GM19467 (cell line): ENCODE measurements around the gene SLC22A1.
"Not testable (repeated sequence)": the region's sequence is repeated elsewhere in the genome, so short reads cannot be mapped to it uniquely, and the experiment has no call there.

Experiments used
- ATAC-seq: cut with Tn5 transposase; IDR thresholded peaks from one replicate; pipeline ENCODE4 v1.9.1; 2021; ENCODE audit warnings: mild to moderate bottlenecking, moderate library complexity; ENCODE audit not compliant: unreplicated experiment

SLC22A1 gene

DNA sequence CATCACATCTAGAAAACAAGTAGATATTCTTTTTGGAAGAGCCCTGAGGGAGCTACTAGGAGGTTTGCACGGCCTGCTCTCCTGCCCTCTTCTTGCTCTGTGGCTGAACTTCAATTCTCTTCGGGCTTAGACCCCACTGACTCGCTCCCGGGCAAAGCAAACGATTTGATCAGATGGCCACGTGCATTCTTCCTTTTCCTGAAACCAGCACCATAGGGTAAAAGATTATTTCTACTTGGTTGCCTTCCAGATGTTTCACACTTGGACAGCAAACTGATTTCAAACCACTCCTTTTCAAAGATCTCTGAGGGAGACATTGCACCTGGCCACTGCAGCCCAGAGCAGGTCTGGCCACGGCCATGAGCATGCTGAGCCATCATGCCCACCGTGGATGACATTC is at the start of gene SLC22A1:
TSS of gene SLC22A1 (plus strand) at position 258 of the 400 bp plus-strand sequence. CDS start at position 379, 121 bp downstream.
- ATAC-seq, result no peak

DNA sequence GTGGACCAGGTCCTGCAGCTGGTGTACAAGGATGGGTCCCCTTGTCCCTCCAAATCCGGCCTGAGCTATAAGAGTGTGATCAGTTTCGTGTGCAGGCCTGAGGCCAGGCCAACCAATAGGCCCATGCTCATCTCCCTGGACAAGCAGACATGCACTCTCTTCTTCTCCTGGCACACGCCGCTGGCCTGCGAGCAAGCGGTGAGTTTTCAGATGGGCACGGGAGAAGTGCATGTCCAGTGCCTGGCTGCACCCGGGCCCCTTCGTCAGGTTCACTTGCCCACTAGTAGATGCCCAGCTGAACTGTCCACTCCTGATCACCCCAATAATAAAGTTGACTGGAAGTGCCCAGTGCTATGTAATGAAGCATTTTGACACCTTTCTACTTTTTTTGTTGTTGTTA is 48.3 kb upstream of the SLC22A1 start:
- no peak for ATAC-seq

DNA sequence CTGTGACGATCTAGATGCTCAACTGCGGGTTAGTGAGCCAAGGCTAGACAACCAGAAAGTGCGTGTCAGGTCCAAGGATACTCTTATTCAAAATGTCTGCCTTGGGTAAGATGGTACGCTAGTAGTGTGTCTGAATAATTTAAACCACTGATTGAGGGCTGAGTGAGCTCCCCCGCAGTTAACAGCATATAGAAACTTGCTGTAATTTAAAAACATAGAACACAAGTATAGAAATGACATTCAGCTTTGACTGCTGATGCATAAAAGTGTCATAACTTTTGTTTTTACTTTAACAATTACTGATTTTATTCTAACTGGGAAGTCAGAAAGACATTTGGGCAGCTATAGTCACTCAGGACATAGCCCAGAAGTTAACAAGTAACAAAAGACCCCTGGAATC is 45.6 kb upstream of the SLC22A1 start:
- no peak for ATAC-seq

DNA sequence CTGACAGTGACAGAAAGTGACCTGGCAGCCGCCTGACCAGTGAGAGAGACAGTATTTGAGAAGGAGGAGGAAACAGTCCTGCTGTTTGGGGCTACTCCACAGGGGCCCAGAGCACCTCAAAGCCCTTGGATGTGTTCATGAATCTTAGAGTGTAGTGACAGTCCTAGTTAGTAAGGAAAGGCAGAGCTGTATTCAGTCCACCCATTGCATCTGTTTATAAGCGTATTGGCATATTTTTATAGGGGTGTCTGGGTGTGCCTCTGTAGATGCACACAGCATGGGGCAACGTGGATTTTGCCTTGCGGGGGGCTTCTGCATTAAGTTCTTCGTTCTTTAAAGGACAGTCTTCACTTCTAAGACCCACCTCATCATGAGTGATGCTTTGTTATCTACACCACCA is 44.6 kb upstream of the SLC22A1 start:
- no peak for ATAC-seq

DNA sequence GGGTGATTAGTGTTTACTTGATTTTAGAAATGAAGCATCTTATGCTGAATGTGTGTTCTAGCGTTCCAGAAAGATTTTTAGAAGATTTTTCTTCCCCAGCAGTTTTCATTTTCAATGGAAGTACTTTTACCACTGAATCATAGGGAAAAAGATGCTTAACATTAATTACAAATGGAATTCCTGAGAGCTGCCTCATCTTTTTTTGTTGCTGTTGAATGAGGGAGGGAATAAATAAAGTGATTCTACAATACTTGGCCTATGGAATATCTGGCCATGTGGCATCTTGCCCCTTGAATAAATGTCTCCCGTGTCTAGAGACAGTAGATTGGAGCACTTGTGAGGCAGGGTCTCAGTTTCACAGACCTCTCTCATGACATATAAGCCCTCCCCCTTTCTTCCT is 44.1 kb upstream of the SLC22A1 start:
- ATAC-seq, result no peak

DNA sequence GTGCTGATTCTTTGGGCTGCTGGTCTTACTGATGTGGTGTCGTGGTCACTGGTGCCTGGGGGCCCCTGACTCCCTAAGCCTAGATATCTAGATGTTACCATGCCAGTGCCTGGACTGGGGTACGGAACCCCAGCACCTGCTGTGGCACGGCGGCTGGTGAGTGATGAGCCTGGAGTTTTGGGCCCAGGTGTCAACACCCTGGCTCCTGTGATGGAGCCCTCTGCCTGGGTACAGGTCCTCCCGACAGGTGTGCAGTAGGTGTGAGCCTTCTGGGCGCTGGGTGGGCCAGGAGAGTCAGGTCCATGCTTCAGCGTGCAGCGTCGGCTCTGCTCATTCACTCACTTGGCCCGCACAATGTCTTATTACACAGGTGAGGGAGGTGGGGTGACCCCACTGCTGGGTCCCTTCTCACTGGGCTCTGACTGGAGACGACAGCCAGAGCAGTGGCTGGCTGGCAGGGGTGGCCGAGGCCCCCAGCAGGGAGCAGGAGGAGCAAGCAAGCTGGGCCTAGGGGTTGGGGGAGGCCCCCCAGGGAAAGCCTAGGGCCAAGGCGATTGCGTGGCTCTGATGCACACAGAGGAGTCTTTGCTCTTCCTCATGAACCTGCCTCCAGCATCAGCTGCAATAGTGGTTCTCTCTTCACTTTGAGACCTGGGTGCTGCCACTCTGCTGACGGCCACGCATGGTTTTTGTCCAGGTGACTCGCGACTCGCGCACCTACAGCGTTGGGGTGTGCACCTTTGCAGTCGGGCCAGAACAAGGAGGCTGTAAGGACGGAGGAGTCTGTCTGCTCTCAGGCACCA is 42.5 kb upstream of the SLC22A1 start:
- no peak for ATAC-seq

DNA sequence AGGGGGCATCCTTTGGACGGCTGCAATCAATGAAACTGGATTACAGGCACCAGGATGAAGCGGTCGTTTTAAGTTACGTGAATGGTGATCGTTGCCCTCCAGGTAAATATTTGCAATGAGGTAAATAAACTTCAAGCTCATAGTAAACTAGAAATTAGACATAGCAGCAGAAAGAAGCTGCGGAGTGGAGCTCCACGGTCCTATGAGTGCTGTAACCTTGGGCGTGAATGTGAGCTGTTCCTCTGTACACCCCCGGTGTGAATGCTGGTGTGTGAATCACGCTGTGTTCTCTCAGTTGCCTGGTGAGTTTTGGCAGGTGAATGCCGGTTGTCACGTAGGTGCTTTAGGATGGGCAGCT is 42.0 kb upstream of the SLC22A1 start:
- no peak for ATAC-seq

DNA sequence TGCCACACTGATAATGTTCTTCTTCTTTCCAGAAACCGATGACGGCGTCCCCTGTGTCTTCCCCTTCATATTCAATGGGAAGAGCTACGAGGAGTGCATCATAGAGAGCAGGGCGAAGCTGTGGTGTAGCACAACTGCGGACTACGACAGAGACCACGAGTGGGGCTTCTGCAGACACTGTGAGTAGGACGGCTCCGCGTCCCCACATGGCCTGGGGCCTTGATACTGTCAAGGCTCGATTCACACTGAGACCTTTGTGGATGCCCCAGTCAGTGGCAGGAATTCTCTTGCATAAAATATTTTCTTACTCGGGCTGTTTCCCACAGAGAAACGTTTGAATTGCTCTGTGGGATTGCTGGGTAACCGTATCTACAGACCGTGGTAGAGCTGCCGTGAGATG is 41.5 kb upstream of the SLC22A1 start:
- no peak for ATAC-seq

DNA sequence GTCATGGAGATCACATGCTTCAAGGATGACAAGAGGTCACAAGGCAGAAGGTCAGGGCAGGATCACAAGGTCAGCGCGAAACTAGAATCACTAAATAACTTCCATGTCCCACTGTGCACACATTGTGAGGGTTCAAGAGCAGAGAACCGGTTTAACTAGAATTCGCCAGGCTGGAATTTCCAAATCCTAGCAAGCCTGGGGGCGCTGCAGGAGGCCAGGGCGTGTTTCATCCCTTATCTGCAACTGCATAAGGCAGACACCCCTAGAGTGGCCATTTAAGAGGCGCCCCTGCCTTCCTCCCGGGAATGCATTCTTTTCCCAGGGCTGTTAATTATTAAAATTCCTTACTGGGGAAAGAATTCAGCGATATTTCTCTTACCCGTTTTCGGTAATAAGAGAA is 40.2 kb upstream of the SLC22A1 start:
- ATAC-seq, result no peak

DNA sequence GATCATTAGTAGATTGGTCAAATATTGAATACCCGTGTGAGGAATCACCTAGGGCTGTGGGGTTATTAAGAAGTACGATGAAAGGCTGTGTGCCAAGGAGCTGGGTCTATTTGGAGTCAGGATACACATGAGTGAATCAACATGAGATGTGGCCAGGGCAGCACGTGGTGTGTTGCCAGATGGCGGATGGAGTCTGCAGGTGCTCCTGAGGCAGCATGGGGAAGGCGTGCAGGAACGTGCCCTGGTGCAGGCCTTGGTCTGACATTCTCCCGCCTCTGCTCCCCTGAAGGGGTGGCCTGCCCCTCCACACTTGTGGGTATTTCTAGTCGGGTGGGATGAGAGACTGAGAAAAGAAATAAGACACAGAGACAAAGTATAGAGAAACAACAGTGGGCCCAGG is 39.0 kb upstream of the SLC22A1 start:
- ATAC-seq, result no peak

DNA sequence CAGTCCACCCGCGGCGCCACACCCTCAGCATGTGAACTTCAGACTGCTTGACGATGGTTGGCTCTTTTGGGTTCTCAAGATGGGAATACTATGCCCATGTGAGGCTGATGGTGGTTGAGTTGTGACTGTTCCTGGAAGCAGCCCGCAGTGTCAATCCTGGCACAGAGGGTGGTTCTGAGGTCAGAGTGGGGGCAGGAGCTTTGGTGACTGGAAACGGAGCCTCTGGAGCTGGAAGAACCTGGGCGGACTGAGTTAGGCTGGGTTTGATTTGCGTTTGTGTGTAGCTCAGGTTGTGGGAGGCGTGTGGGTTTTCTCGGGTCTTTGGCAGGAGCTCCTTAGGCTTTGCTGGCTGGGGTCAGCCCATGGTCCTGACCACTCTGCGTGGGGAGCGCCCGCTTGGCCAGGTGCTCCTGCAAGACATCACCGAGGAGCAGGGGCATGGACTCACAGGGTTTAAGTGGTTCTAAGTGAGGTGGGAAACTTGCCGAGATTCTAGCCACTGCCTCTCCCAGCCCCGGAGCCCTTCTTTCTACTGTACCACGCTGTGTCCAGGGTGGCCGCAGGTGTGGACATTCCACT is 37.3 kb upstream of the SLC22A1 start:
- ATAC-seq, result no peak

DNA sequence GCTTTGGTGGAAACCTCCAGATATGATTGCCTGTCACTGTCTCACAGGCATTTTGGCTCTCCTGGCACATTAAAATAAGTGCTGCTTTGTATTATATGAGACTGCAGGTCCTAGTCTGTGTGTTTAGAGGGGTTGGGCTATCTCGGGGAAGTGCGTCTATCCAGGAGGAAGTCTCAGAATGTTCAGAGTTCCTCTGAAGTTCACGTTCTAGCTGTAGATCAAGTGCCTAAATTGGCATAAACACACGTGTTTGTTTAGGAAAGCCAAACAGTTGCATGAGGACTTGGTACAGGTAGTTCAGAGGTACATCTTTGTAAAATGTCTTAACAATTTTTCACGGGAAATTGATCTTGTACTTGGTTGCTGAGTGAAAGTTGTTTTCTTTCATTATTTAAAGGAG is 36.4 kb upstream of the SLC22A1 start:
- no peak for ATAC-seq

DNA sequence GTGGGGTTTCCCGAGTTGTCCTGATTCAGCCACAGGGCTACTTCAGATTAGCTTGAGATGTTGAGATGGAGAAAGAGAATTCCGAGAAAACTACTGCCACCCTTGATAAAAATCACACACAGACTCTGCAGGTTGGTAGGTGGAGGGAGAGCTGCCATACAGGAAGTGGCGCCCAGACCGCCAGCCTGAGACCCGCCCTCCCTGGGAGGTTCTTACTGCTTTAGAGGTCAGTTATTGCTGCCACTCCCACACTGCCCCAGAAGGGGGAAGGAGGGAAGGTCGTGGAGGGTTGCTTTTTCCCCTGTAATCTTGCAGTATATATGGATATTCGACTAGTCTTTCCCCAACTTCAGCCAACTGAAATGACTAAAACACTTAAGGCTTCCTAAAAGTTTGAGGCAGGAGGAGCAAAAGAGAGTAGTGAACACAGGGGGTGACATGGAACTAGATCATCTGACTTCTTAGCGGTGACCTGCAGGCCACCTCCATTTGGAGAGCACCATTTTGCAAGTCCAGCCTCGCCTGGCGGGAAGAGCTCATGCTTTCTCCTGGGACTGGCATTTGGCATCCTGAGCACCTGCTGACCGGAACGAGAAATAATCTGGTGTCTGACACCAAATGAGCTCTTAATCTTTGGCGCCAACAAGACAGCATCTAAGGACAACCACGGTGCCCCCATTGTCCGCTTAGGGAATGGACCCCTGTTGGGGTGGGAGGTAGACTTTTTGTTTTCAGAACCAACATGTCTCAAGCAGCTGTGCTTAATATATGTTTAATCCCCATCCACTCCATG is 35.7 kb upstream of the SLC22A1 start:
- no peak for ATAC-seq

DNA sequence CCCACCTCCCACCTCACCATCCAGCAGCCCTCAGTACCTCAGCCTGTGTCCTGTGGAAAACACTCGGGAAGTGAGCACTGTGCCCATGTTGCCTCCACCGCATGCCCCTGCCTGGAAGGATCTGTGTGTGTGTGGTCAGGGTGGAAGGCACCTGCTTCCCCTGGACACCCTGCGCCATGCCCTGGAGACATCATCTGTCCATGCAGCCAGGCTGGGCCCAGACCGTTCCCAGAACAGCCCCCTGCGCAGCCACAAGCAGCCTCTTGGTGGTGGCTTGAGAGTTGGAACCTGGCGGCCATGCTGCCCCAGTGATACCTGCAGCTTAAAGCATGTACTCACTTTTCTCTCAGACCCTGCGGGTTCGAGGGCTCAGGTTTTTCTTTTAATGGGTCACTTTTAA is 34.9 kb upstream of the SLC22A1 start:
- ATAC-seq, result no peak

DNA sequence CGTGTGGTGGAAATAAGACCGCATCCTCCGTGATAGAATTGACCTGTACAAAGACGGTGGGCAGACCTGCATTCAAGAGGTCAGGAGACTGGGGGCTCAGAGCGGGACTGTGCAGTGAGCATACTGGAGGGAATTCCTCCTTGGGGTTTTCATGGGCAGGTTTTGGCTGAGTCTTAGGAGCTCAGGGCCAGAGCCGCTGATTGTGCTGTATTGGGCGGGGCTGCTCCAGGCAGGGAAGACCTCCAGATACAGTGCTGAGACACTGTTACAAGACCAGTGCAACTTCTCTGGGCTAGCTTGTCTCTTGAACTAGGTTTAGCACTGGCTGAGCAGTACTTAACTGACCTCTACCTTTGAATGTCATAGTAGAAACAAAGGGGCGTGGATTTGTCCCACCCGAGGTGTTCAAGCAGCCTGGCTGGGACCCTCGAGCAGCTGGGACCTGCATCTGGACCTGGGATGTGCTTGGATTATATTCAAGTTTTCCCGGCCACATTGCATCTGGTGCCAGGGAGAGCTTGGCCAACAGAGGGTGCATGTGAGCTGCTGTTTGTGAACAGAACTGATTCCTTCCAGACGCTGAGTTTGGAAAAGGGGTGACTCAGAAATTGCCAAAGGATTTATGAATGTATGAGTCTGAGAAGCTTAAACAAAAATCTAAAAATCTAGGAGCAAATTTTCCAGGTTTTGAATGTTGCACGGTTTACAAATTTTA is 33.4 kb upstream of the SLC22A1 start:
- ATAC-seq, result no peak

DNA sequence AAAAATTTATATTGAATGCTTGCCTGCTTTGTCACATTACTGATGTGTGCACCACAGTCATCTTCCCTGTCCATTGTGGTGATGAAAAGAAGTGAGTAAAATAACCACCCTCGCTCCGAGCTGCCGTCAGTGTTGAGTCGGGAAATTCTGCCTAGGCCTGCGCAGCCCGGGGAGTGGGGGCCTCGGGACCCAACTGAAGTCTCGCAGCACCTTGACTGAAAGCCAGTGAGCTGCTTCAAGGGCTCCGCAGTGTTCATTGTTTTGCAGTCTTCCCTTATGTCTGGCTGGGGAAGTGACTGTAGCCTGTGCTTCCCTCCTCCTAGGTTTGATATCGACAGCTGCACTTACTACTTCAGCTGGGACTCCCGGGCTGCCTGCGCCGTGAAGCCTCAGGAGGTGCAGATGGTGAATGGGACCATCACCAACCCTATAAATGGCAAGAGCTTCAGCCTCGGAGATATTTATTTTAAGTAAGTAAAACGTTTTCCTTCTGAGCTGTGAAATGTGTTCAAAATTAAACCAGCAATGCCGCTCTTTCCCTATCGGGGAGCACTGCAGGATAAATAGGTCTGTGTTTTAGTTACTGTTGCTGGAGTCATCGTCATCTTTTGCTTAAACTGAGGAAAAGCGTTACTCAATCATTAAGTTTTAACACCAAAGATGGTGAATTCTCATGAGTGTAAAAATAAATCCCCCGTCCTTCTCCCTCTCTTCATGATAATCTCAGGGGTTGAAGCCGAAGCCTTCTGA is 32.7 kb upstream of the SLC22A1 start:
- no peak for ATAC-seq

DNA sequence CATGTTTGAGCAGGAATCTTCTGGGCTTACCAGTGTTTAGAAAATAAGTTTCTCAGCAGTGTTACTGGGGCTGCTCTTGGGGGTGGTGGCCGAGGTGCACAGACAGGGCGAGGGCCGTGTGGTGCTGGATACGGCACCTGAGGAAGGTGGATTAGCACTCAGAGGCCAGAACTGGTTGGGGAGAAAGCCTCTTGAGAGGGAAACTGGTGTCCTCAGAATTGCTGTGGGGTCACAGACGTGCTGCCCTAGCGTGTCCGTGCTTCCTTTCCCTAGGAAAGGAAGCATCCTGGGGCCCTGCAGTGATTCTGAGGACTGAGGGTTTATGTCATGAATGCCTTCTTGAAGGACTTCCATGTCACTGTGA is 32.1 kb upstream of the SLC22A1 start:
- no peak for ATAC-seq

DNA sequence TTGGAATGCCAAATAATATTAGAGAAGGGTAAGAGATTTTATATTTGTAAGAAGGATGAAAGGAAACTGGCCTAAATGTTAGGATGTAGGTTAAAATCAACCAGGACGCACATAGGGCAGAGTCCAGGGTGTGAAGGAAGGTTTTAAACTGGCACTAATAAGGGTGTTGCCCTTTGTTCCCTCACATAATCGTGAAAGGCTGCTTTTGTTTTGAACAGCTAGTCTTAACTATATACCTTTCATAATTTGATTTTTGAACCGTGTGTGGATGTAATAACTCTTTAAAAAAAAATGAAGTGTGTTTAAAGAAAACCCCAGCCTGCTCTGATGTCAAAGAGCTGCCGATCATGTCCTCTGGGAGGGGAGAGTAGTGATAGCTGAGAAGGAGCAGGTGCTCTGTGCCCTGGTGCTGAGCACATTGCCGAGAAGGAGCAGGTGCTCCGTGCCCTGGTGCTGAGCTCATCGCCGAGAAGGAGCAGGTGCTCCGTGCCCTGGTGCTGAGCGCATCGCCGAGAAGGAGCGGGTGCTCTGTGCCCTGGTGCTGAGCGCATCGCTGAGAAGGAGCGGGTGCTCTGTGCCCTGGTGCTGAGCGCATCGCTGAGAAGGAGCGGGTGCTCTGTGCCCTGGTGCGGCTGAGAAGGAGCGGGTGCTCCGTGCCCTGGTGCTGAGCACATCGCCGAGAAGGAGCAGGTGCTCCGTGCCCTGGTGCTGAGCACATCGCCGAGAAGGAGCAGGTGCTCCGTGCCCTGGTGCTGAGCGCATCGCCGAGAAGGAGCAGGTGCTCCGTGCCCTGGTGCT is 31.0 kb upstream of the SLC22A1 start:
- ATAC-seq, result not testable (repeated sequence)

DNA sequence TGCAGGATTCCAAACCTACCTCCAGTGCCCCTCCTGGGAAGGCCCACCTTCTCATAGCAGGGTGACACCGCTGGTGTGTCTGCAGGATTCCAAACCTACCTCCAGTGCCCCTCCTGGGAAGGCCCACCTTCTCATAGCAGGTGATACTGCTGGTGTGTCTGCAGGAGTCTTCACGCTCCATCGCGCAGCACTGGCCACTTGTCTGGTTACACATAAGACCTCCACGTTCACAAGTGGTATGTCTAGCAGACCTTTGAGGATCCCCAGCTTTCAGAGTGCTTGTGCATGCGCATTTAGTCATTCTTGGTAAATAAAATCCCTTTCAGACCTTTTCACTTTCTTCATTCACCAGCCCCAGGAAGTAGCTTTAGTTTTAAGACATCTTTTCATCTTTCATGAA is 29.4 kb upstream of the SLC22A1 start:
- ATAC-seq, result not testable (repeated sequence)

DNA sequence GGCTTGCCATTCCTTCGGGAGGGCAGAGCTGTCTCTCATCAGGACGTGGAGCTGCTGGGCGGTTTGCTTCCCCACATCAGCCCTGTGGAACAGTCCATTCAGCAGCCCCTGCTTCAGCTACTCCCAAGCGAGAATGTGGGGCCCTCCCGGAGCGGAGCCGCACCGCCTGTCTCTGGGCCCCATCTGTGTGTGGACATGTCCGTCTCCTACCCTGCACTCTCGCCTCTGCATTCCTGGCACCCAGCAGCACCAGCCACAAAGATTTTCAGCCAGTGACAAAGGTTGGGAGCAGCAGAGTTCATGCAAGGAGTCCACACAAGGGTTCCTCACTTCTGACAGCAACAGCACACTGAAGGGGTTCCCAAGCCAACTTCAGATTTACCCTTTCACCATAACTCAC is 29.0 kb upstream of the SLC22A1 start:
- no peak for ATAC-seq
